ENCODE data around the gene TPT1.
"Not testable (repeated sequence)": the region's sequence is repeated elsewhere in the genome, so short reads cannot be mapped to it uniquely, and the experiment has no call there.

TPT1 gene

DNA sequence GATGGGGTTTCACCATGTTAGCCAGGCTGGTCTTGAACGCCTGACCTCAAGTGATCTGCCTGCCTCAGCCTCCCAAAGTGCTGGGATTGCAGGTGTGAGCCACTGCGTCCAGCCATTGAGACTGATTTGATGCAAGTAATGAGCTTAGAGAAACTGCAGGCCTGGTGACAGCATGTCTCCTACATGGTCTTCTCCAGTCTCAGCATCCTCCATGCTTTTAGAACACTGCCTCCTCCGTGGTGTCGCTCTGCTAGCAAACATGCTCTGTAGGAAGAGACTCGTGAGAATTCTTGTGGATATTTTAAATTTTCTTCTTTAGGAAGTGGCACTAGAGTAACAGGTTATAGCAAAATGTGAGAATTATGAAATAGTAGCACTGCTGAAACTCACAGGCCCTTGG lies 37.1 kb downstream of the TPT1 start:
- peak in 16 of 58 donors; percentile 3 to 72 (median 26) for DNase-seq

DNA sequence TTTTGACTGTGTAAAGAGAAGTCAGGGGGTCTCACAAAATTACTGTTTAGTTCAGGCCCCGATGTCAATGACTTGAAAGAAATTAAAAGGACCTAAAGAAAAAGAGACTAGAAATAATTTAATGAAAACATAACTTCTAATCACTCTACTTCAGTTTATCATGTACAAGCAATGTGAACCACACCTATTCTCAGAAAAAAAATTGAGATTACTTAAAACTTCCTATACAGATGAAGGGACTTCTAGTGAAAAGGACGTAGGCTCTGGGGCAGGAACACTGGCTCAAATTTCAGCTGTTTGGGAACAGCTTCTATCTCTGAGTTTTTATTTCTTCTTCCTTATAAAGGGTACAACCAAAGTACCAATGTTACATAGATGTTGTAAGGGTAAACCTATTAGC lies 38.0 kb downstream of the TPT1 start:
- DNase-seq, result no peak

GRCh38 chr13:45302507-45302906 lies 38.5 kb downstream of the TPT1 start:
- DNase-seq, result peak in 2 of 58 donors; percentile 10 to 15

DNA sequence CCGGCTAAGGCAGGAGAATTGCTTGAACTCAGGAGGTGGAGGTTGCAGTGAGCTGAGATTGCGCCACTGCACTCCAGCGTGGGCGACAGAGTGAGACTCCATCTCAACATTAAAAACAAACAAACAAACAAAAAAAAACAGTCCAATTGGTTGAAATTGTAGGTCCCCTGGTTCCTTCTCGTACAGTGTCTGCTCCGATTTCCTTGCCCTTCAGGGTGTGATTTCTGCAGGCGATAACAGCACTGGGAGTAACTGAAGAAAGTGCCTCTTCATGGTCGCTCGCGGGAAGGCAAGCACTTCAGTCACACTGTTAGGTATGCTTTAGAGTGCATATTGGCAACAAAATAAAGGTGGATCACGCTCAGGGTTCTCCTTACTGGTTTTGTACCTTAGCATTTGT lies 39.7 kb downstream of the TPT1 start:
- no peak for DNase-seq

- DNase-seq, result no peak
Measured at GRCh38 chr13:45300190-45300985, 40.6 kb downstream of the TPT1 start.

DNA sequence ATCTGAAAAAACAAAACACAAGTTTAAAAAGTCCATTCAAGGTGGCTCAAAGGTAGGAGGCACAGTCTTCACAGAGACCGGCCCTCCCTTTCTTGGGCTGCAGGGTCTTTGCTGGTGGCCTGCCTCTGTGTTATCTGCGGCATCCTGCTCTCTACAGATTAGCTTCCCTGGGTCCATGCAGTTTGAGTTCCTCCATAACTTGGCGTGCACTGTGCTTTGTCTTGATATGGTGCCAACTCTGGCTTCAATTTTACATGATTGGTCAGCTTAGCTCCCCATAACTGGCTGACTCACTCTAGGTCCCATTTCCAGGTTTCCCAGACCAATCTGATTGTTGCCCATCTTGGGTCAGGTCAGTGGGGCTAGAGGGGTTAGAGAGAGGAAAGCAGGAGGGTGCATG lies 41.8 kb downstream of the TPT1 start:
- no peak for DNase-seq

GRCh38 chr13:45298550-45298949 lies 42.4 kb downstream of the TPT1 start:
- DNase-seq, result not testable (repeated sequence)

- no peak for DNase-seq
Measured at GRCh38 chr13:45298206-45298505, 42.8 kb downstream of the TPT1 start.

- DNase-seq, result peak in 8 of 58 donors; percentile 3 to 51 (median 10)
Measured at GRCh38 chr13:45297456-45298205, 43.4 kb downstream of the TPT1 start.

- DNase-seq, result no peak
Measured at GRCh38 chr13:45296259-45296658, 44.7 kb downstream of the TPT1 start.

DNA sequence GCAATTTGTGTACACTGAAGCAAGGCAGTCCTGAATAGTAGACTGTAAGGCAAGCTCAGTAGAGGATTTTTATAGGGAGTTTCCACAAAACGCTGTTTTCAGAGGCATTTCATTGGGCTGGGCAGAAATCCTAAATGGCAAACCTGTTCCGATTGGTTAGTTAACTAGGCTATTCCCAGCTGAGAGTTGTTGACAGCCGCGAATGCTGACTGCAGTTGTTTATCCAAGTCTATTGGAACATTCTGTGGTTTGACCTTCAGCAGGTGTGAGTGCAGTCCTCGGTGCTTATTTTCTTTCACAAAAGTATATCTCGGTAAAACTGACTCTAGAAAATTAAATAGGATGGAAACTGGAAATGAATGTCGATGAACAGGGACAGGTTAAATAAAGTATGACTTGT lies 45.4 kb downstream of the TPT1 start:
- DNase-seq, result no peak

DNA sequence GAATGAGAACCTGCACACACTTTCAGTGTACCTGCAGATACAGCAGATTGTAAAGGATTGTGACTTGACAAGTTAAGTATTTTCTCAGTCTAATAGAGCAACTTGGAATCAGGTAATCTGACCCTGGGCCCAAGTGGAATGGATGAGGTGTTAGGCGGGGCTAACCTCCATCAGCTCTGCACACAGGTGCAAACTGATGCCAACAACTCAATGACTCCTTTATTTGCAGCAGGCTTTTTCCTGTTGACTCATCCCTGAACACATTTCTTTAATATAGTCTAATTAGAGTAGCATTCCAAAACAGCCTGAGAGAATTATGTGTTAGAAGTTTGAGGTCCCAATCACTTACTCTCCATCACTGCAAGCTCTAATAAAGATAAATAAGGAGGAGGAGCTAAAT lies 48.8 kb downstream of the TPT1 start:
- DNase-seq, result no peak

GRCh38 chr13:45289936-45290563 lies 50.9 kb downstream of the TPT1 start:
- DNase-seq, result no peak

Measured in anterior cingulate cortex (tissue), 58 donors.